ENCODE data around the gene LAMC1. TPM values are rescaled to one million over a fixed set of nuclear protein-coding genes. Genes with fewer than 3 reads are reported as not detected.

The LAMC1 gene
- polyA plus RNA-seq, 1 donor (not counting 4 experiments of a cell fraction or from before 2014, with no cell fraction given) = 66.6 TPM

DNA sequence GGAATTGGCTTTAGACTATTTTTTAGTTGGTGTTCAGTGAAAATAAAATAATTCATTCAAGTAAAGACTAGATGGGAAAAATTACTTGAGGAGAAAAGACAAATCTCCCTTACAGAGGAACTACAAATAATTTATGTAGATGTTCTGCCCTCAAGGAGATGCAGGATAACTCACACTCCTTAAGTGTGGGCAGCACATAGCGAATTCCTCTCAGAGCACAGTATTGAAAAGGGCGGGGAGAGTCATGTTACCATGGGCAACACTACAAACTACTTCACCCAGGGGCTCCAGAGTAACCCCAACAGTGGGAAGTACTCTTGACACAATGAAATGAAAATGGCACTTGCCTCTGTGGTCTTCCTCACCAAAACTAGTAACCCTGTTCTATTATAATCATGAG, 142.2 kb downstream of the LAMC1 start:
- Histone ChIP-seq H3K27me3 (ENCODE audit: control insufficient read depth, extremely low read depth, insufficient read depth, low read length) (no peaks in the 10 kb centered on the region), H4K20me1 (ENCODE audit: control insufficient read depth, extremely low read depth, insufficient read depth, low read length) (no peaks in the 10 kb centered on the region), H3K36me3 (ENCODE audit: control insufficient read depth in 2 of 2, extremely low read depth in 1 of 2, insufficient read depth in 2 of 2, low read length in 2 of 2) (no peaks in the 10 kb centered on the region), H2AFZ (ENCODE audit: control insufficient read depth, low read length) (no peak overlapping the region), H3K27ac (ENCODE audit: control insufficient read depth, insufficient read depth, low read length) (peak overlapping the region; percentile 99), H3K4me3 (ENCODE audit: control insufficient read depth in 2 of 3, extremely low read depth in 1 of 3, insufficient read depth in 2 of 3, low read depth in 1 of 3, low read length in 3 of 3) (peak overlapping the region in 2 of 3 experiments; percentile 9 to 16), H3K9me3 (ENCODE audit: control insufficient read depth, low read depth, low read length) (peaks cover 2% of the 10 kb centered on the region), H3K79me2 (ENCODE audit: control insufficient read depth, insufficient read depth, low read length) (no peaks in the 10 kb centered on the region), H3K9me1 (ENCODE audit: control insufficient read depth, extremely low read depth, insufficient read depth, low read length) (no peaks in the 10 kb centered on the region), H3K4me1 (ENCODE audit: control insufficient read depth, extremely low read depth, insufficient read depth, low read length) (peaks cover 54% of the 10 kb centered on the region), H3K9ac (ENCODE audit: control insufficient read depth, extremely low read depth, insufficient read depth, low read length) (peak overlapping the region; percentile 79), H3K4me2 (ENCODE audit: control insufficient read depth, extremely low read depth, insufficient read depth, low read depth, low read length) (peak overlapping the region; percentile 83)
- DNase-seq (ENCODE audit: low read depth, low spot score) = no peak
- no peak for TF ChIP-seq EZH2 (IDR thresholded peaks at IDR 0.05; ENCODE audit: low read length)
- TF ChIP-seq, protein P1, sequence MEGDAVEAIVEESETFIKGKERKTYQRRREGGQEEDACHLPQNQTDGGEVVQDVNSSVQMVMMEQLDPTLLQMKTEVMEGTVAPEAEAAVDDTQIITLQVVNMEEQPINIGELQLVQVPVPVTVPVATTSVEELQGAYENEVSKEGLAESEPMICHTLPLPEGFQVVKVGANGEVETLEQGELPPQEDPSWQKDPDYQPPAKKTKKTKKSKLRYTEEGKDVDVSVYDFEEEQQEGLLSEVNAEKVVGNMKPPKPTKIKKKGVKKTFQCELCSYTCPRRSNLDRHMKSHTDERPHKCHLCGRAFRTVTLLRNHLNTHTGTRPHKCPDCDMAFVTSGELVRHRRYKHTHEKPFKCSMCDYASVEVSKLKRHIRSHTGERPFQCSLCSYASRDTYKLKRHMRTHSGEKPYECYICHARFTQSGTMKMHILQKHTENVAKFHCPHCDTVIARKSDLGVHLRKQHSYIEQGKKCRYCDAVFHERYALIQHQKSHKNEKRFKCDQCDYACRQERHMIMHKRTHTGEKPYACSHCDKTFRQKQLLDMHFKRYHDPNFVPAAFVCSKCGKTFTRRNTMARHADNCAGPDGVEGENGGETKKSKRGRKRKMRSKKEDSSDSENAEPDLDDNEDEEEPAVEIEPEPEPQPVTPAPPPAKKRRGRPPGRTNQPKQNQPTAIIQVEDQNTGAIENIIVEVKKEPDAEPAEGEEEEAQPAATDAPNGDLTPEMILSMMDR (optimal IDR thresholded peaks at IDR 0.05 in 1 of 3, IDR thresholded peaks at IDR 0.05 in 1 of 3, conservative IDR thresholded peaks at IDR 0.05 in 1 of 3; ENCODE audit: extremely low read depth in 1 of 3, insufficient read depth in 2 of 3, low read length in 3 of 3) = no peak
- FAIRE-seq = peak; percentile 5
- dilution Hi-C loops (cut with MboI; ENCODE audit: extremely low pct_ligation_motif_present, low sequenced_read_pairs) = no loop called here

DNA sequence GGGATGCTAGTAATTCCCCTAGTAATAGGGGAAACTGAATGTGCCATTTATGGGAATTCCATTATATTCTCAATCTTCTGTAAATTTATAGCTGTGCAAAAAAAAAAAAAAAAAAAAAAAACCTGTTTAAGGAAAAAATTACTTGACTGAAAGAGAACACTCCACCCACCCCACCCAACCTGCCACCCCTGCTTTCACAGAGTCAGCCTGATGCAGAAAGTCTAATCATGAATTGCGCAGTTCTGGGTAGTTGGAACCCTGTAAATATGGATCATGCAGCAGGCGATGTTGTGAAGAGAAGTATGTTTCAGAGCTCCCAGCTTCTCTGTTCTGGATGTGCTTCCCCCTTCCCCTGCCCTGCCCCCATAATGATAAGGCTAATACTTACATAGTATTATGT, 143.2 kb downstream of the LAMC1 start:
- H3K9me1 ChIP-seq (ENCODE audit: control insufficient read depth, extremely low read depth, insufficient read depth, low read length) = no peaks in the 10 kb centered on the region
- no peak overlapping the region for H2AFZ ChIP-seq (ENCODE audit: control insufficient read depth, low read length)
- FAIRE-seq (no peak), DNase-seq (ENCODE audit: low read depth, low spot score) (no peak)
- no peak overlapping the region for H3K4me3 ChIP-seq (ENCODE audit: control insufficient read depth in 2 of 3, extremely low read depth in 1 of 3, insufficient read depth in 2 of 3, low read depth in 1 of 3, low read length in 3 of 3)
- H3K36me3 ChIP-seq (ENCODE audit: control insufficient read depth in 2 of 2, extremely low read depth in 1 of 2, insufficient read depth in 2 of 2, low read length in 2 of 2) = no peaks in the 10 kb centered on the region
- no peaks in the 10 kb centered on the region for H4K20me1 ChIP-seq (ENCODE audit: control insufficient read depth, extremely low read depth, insufficient read depth, low read length)
- no peaks in the 10 kb centered on the region for H3K27me3 ChIP-seq (ENCODE audit: control insufficient read depth, extremely low read depth, insufficient read depth, low read length)
- TF ChIP-seq, protein P1 (optimal IDR thresholded peaks at IDR 0.05 in 1 of 3, IDR thresholded peaks at IDR 0.05 in 1 of 3, conservative IDR thresholded peaks at IDR 0.05 in 1 of 3; ENCODE audit: extremely low read depth in 1 of 3, insufficient read depth in 2 of 3, low read length in 3 of 3) = no peak
- no peak for TF ChIP-seq EZH2 (IDR thresholded peaks at IDR 0.05; ENCODE audit: low read length)
- no peaks in the 10 kb centered on the region for H3K79me2 ChIP-seq (ENCODE audit: control insufficient read depth, insufficient read depth, low read length)
- no peak overlapping the region for H3K9ac ChIP-seq (ENCODE audit: control insufficient read depth, extremely low read depth, insufficient read depth, low read length)
- H3K4me2 ChIP-seq (ENCODE audit: control insufficient read depth, extremely low read depth, insufficient read depth, low read depth, low read length) = no peak overlapping the region
- H3K9me3 ChIP-seq (ENCODE audit: control insufficient read depth, low read depth, low read length) = no peaks in the 10 kb centered on the region
- dilution Hi-C loops (cut with MboI; ENCODE audit: extremely low pct_ligation_motif_present, low sequenced_read_pairs) = no loop called here
- H3K4me1 ChIP-seq (ENCODE audit: control insufficient read depth, extremely low read depth, insufficient read depth, low read length) = peaks cover 44% of the 10 kb centered on the region
- peak overlapping the region; percentile 4 for H3K27ac ChIP-seq (ENCODE audit: control insufficient read depth, insufficient read depth, low read length)

All from keratinocyte (primary cell).